Parathyroid adenoma (tissue), 2 donors: ENCODE data around the gene MAPK1.

Experiments
- H2AFZ ChIP-seq: fragments of 300-600 bp; sonication (generic); one replicate; pipeline ENCODE4 v1.7.0; 2017; ENCODE audit warnings: antibody characterized with exemption, mild to moderate bottlenecking
- H3K27ac ChIP-seq: fragments of 300-600 bp; sonication (generic); one replicate; pipeline ENCODE4 v1.7.0; 2017
- H3K27me3 ChIP-seq: fragments of 300-600 bp; sonication (generic); one replicate; pipeline ENCODE4 v1.7.0; 2017; ENCODE audit warnings: low read length; ENCODE audit not compliant: control insufficient read depth, insufficient read depth
- H3K36me3 ChIP-seq: fragments of 300-600 bp; sonication (generic); one replicate; pipeline ENCODE4 v1.7.0; 2017; ENCODE audit warnings: low read length; ENCODE audit not compliant: control insufficient read depth, insufficient read depth
- H3K4me1 ChIP-seq: fragments of 300-600 bp; sonication (generic); one replicate; pipeline ENCODE4 v1.7.0; 2017; ENCODE audit warnings: control low read depth
- H3K4me2 ChIP-seq: fragments of 300-600 bp; sonication (generic); one replicate; pipeline ENCODE4 v1.7.0; 2017; ENCODE audit warnings: low read length
- H3K4me3 ChIP-seq: fragments of 300-600 bp; sonication (generic); one replicate; pipeline ENCODE4 v1.7.0; 2017; ENCODE audit warnings: low read depth, low read length
- H3K79me2 ChIP-seq: fragments of 300-600 bp; sonication (generic); one replicate; pipeline ENCODE4 v1.7.0; 2017; ENCODE audit warnings: control low read depth
- H3K9ac ChIP-seq: fragments of 300-600 bp; sonication (generic); one replicate; pipeline ENCODE4 v1.7.0; 2017; ENCODE audit warnings: mild to moderate bottlenecking
- H3K9me3 ChIP-seq: fragments of 300-600 bp; sonication (generic); one replicate; pipeline ENCODE4 v1.7.0; 2017; ENCODE audit warnings: low read length; ENCODE audit not compliant: control insufficient read depth
- TF ChIP-seq, protein P1 (sequence below): fragments of 300-600 bp; sonication (generic); IDR thresholded peaks from one replicate; pipeline ENCODE4 v1.7.0; 2017; ENCODE audit warnings: antibody characterized with exemption, mild to moderate bottlenecking
- donor health status: primary hyperparathyroidism.

The MAPK1 gene

DNA sequence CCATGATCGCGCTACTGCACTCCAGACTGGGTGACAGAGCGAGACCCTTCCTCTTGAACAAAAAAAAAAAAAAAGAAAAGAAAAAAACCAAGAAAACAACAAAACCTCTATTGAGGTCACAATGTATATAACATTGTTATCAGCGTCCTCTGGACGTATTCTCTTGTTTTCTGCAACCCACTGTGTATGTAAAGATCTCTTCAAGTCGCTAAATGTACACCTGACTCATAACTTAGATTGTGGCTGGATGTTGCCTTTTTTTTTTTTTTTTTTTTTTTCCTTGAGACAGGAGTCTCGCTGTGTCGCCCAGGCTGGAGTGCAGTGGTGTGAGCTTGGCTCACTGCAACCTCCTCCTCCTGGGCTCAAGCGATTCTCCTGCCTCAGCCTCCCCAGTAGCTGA lies 130.5 kb downstream of the MAPK1 start:
- Histone ChIP-seq H3K27me3 (no peaks in the 10 kb centered on the region), H3K4me2 (no peak overlapping the region), H3K27ac (no peak overlapping the region), H3K79me2 (no peaks in the 10 kb centered on the region), H3K4me3 (no peak overlapping the region), H2AFZ (no peak overlapping the region), H3K36me3 (no peaks in the 10 kb centered on the region), H3K4me1 (no peaks in the 10 kb centered on the region), H3K9me3 (no peaks in the 10 kb centered on the region), H3K9ac (no peak overlapping the region)
- TF ChIP-seq, protein P1, sequence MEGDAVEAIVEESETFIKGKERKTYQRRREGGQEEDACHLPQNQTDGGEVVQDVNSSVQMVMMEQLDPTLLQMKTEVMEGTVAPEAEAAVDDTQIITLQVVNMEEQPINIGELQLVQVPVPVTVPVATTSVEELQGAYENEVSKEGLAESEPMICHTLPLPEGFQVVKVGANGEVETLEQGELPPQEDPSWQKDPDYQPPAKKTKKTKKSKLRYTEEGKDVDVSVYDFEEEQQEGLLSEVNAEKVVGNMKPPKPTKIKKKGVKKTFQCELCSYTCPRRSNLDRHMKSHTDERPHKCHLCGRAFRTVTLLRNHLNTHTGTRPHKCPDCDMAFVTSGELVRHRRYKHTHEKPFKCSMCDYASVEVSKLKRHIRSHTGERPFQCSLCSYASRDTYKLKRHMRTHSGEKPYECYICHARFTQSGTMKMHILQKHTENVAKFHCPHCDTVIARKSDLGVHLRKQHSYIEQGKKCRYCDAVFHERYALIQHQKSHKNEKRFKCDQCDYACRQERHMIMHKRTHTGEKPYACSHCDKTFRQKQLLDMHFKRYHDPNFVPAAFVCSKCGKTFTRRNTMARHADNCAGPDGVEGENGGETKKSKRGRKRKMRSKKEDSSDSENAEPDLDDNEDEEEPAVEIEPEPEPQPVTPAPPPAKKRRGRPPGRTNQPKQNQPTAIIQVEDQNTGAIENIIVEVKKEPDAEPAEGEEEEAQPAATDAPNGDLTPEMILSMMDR, result no peak

DNA sequence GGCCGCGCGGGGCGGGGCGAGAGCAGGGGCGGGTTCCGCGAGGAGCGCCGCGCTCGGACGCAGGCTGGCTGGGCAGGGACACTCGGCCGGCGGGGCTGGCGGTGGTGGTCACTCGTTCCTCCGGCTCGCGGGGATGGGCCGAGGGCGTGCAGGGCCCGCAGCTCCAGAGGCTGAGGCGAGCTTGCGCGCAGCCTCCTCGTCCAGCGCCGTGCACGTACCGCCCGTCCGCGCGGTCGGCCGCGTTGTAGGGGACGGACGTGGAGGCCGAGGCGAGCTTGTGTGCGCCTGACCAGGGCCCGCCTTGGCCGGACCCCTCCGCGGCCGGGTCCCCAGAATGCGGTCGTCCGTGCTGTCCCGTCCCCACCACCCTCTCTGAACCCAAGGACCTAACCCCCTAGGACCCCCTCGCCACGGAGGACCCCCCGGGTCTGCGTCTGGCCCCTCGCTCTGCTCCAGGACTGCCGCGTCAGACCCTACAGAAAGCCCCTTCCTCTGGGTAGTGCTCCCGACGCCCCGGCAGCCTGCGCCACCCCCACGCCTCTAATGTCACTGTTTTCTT lies 131.3 kb downstream of the MAPK1 start:
- H3K9ac ChIP-seq, result no peak overlapping the region
- H3K36me3 ChIP-seq, result no peaks in the 10 kb centered on the region
- TF ChIP-seq, protein P1, result no peak
- no peak overlapping the region for H3K27ac ChIP-seq
- H3K4me2 ChIP-seq, result peak overlapping the region; percentile 94
- peak overlapping the region; percentile 72 for H2AFZ ChIP-seq
- no peaks in the 10 kb centered on the region for H3K27me3 ChIP-seq
- peak overlapping the region; percentile 59 for H3K4me3 ChIP-seq
- H3K9me3 ChIP-seq, result no peaks in the 10 kb centered on the region
- H3K4me1 ChIP-seq, result no peaks in the 10 kb centered on the region
- H3K79me2 ChIP-seq, result no peaks in the 10 kb centered on the region

DNA sequence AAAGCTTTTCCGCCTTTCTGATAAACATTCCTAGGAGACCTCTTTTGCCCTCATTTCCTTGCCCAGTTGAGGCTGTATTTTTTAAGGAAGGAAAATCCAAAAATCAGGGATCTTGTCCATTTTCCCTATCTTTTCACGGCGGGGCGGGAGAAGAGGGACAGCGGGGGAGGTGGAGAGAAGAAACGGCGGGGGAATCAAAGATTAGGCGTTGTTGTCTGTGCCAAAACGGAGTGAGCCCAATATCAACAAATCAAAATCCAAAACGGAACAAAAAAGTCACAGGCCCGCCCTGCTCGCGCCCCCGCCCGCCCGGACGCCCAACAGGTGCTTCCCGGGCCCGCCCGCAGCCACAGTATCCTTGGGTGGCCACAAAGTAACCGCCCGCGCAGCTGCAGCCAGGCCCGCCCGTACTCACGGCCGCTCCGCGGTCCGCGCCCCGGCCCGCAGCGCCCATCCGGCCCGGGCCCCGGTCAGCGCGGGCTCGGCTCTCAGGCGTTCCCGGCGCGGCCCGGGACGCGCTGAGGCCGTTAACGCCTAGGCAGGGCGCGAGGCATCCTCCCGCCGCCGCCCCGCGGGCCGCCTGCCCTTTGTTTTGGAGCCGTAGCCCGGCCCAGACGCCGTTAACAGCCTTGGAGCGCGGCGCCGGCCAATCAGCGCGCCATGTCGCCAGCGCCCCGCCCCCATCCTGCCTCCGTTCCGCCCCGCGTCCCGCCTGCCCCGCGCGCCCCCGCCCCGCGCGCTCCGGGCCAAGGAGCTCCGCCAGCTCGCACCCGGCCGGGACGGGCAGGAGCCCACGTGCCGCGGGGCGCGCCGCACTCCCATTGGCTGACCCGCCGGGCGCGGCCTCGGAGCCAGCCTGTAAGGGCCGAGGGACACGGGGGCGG lies 132.0 kb downstream of the MAPK1 start, which contains the start of gene YPEL1:
TSS of gene YPEL1 (minus strand) at position 595 of the 884 bp plus-strand sequence. CDS start 25,050 bp downstream, outside the sequence.
- Histone ChIP-seq H3K4me3 (peak within 1 kb of the TSS; percentile 71), H2AFZ (peak within 1 kb of the TSS; percentile 72), H3K36me3 (no peaks in the 10 kb centered on the region), H3K4me2 (peak within 1 kb of the TSS; percentile 97), H3K27ac (no peak within 1 kb of the TSS), H3K4me1 (no peaks in the 10 kb centered on the region), H3K79me2 (no peaks in the 10 kb centered on the region), H3K9me3 (no peaks in the 10 kb centered on the region), H3K27me3 (no peaks in the 10 kb centered on the region), H3K9ac (no peak within 1 kb of the TSS)
- TF ChIP-seq, protein P1, result no peak

DNA sequence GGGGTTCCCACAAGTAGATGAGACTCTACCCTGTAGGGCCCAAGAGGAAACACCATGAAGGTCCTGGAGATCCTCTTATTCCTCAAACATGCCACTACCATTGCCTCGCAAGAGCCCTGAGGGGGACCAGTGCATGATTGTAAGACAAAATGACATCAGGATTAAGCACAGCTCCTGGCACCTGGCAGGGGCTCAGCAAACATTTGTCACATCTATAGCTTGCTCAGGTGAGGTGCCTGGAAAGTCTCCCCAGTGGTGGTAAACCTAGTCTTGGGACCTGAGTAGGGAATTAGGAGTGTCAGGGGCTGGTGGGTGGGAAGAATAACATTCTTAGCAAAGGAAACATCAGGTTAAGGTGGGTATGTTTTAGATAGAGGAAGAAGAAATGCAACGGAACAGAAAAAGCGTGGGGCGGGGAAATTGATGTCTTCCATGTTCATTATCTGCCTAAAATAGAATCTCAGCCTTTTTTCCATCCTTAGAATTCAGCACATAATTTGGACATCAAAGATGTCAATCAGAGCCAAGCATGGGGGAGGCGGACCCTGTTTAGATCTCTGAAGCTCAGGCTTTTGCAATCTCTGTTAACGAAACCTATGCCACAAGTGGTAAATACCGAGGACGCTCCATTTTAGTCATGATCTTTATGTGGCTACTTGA lies 132.8 kb downstream of the MAPK1 start:
- H3K36me3 ChIP-seq, result no peaks in the 10 kb centered on the region
- H3K79me2 ChIP-seq, result no peaks in the 10 kb centered on the region
- peak overlapping the region; percentile 97 for H3K4me2 ChIP-seq
- H2AFZ ChIP-seq, result peak overlapping the region; percentile 58
- H3K4me1 ChIP-seq, result no peaks in the 10 kb centered on the region
- H3K4me3 ChIP-seq, result peak overlapping the region; percentile 71
- TF ChIP-seq, protein P1, result no peak
- H3K27ac ChIP-seq, result no peak overlapping the region
- H3K27me3 ChIP-seq, result no peaks in the 10 kb centered on the region
- no peak overlapping the region for H3K9ac ChIP-seq
- no peaks in the 10 kb centered on the region for H3K9me3 ChIP-seq
